ENCODE data around the gene VPS18. TPM values are rescaled to one million over a fixed set of nuclear protein-coding genes. Genes with fewer than 3 reads are reported as not detected.

The VPS18 gene
- total RNA-seq, 2 experiments from 2014 or later = 17.8 to 18.4 TPM

- peaks cover 37% of the 10 kb centered on the region for H3K36me3 Mint-ChIP-seq (ENCODE audit: low read depth)
Measured at GRCh38 chr15:40904552-40905201, 10.4 kb downstream of the VPS18 start.

GRCh38 chr15:40906091-40906990, 12.1 kb downstream of the VPS18 start:
- Mint-ChIP-seq H3K27me3 (ENCODE audit: low read depth) (no peaks in the 10 kb centered on the region), H3K4me1 (ENCODE audit: low read depth) (peaks cover 48% of the 10 kb centered on the region), H3K9me3 (ENCODE audit: insufficient read depth) (no peaks in the 10 kb centered on the region), H3K36me3 (ENCODE audit: low read depth) (peaks cover 27% of the 10 kb centered on the region), H3K4me3 (peak overlapping the region; percentile 71), H3K27ac (peak overlapping the region; percentile 70)
- ChIA-PET CTCF (interaction anchor here (0.6 to 9.1 kb wide), 27 partner anchors 9 to 284 kb away, joined by 3 to 176 read pairs (median 4); partner anchors contain the start of genes DLL4 and VPS18), POLR2A (no interaction called here)
- ATAC-seq = peak; percentile 81
- DNase-seq = peak; percentile 81

More at GRCh38 chr15:40904552-40905201, 10.4 kb downstream of the VPS18 start:
- DNase-seq (no peak), ATAC-seq (no peak)
- CTCF ChIA-PET = interaction anchor here (0.6 to 9.1 kb wide), 30 partner anchors 9 to 868 kb away, joined by 3 to 176 read pairs (median 5); partner anchors contain the start of genes CHAC1, DLL4, NUSAP1 and OIP5
- peaks cover 52% of the 10 kb centered on the region for H3K4me1 Mint-ChIP-seq (ENCODE audit: low read depth)
- H3K27me3 Mint-ChIP-seq (ENCODE audit: low read depth) = no peaks in the 10 kb centered on the region
- no peak overlapping the region for H3K4me3 Mint-ChIP-seq
- H3K9me3 Mint-ChIP-seq (ENCODE audit: insufficient read depth) = no peaks in the 10 kb centered on the region
- no peak overlapping the region for H3K27ac Mint-ChIP-seq
- POLR2A ChIA-PET = interaction anchor here (1.8 kb wide), 1 partner anchor 428 kb away, joined by 4 read pairs; the partner anchor contains the start of genes NUSAP1 and OIP5

GRCh38 chr15:40906991-40907802, 12.9 kb downstream of the VPS18 start:
- Mint-ChIP-seq H3K4me3 (peak overlapping the region; percentile 71), H3K9me3 (ENCODE audit: insufficient read depth) (no peaks in the 10 kb centered on the region), H3K36me3 (ENCODE audit: low read depth) (peaks cover 27% of the 10 kb centered on the region), H3K27me3 (ENCODE audit: low read depth) (no peaks in the 10 kb centered on the region), H3K4me1 (ENCODE audit: low read depth) (peaks cover 47% of the 10 kb centered on the region), H3K27ac (peak overlapping the region; percentile 70)
- DNase-seq = peak; percentile 58
- peak; percentile 29 for ATAC-seq
- POLR2A ChIA-PET = interaction anchor here (0.9 to 1.0 kb wide), 2 partner anchors 35 to 46 kb away, joined by 3 to 6 read pairs; partner anchors contain the start of gene CHAC1
- CTCF ChIA-PET = interaction anchor here (0.6 to 9.1 kb wide), 22 partner anchors 11 to 283 kb away, joined by 3 to 176 read pairs (median 4); partner anchors contain the start of genes DLL4 and VPS18

GRCh38 chr15:40908095-40908494, 13.8 kb downstream of the VPS18 start:
- Mint-ChIP-seq H3K27me3 (ENCODE audit: low read depth) (no peaks in the 10 kb centered on the region), H3K4me3 (no peak overlapping the region), H3K4me1 (ENCODE audit: low read depth) (peaks cover 41% of the 10 kb centered on the region), H3K36me3 (ENCODE audit: low read depth) (peaks cover 21% of the 10 kb centered on the region), H3K9me3 (ENCODE audit: insufficient read depth) (no peaks in the 10 kb centered on the region), H3K27ac (no peak overlapping the region)
- no peak for ATAC-seq
- ChIA-PET CTCF (interaction anchor here (1.0 to 9.1 kb wide), 8 partner anchors 12 to 278 kb away, joined by 3 to 176 read pairs (median 70); partner anchors contain the start of genes DLL4 and VPS18), POLR2A (interaction anchor here (1.0 kb wide), 1 partner anchor 34 kb away, joined by 3 read pairs; no protein-coding TSS in a partner anchor)
- no peak for DNase-seq

GRCh38 chr15:40909662-40910630, 15.7 kb downstream of the VPS18 start:
- Mint-ChIP-seq H3K27me3 (ENCODE audit: low read depth) (no peaks in the 10 kb centered on the region), H3K27ac (peak overlapping the region; percentile 30), H3K4me1 (ENCODE audit: low read depth) (peaks cover 23% of the 10 kb centered on the region), H3K4me3 (no peak overlapping the region), H3K9me3 (ENCODE audit: insufficient read depth) (no peaks in the 10 kb centered on the region), H3K36me3 (ENCODE audit: low read depth) (peaks cover 4% of the 10 kb centered on the region)
- ATAC-seq (no peak), DNase-seq (no peak)
- ChIA-PET CTCF (interaction anchor here (0.7 to 9.0 kb wide), 8 partner anchors 14 to 321 kb away, joined by 3 to 176 read pairs (median 6); partner anchors contain the start of genes CHP1, DLL4 and VPS18), POLR2A (no interaction called here)

- ATAC-seq (no peak), DNase-seq (no peak)
- Mint-ChIP-seq H3K9me3 (ENCODE audit: insufficient read depth) (no peaks in the 10 kb centered on the region), H3K27me3 (ENCODE audit: low read depth) (no peaks in the 10 kb centered on the region), H3K36me3 (ENCODE audit: low read depth) (no peaks in the 10 kb centered on the region), H3K4me3 (no peak overlapping the region), H3K4me1 (ENCODE audit: low read depth) (peaks cover 19% of the 10 kb centered on the region), H3K27ac (no peak overlapping the region)
- ChIA-PET POLR2A (no interaction called here), CTCF (interaction anchor here (0.6 to 2.7 kb wide), 7 partner anchors 8 to 83 kb away, joined by 3 to 10 read pairs (median 4); no protein-coding TSS in a partner anchor)
Measured at GRCh38 chr15:40911141-40911540, 16.9 kb downstream of the VPS18 start.

GRCh38 chr15:40911693-40912092, 17.4 kb downstream of the VPS18 start:
- H3K36me3 Mint-ChIP-seq (ENCODE audit: low read depth) = no peaks in the 10 kb centered on the region
- no peaks in the 10 kb centered on the region for H3K9me3 Mint-ChIP-seq (ENCODE audit: insufficient read depth)
- ChIA-PET POLR2A (no interaction called here), CTCF (interaction anchor here (0.6 to 2.7 kb wide), 7 partner anchors 9 to 84 kb away, joined by 3 to 10 read pairs (median 4); no protein-coding TSS in a partner anchor)
- no peaks in the 10 kb centered on the region for H3K27me3 Mint-ChIP-seq (ENCODE audit: low read depth)
- ATAC-seq = no peak
- no peak overlapping the region for H3K4me3 Mint-ChIP-seq
- no peak for DNase-seq
- H3K27ac Mint-ChIP-seq = peak overlapping the region; percentile 28
- peaks cover 16% of the 10 kb centered on the region for H3K4me1 Mint-ChIP-seq (ENCODE audit: low read depth)

GRCh38 chr15:40912478-40912877, 18.2 kb downstream of the VPS18 start:
- CTCF ChIA-PET = interaction anchor here (1.2 to 2.7 kb wide), 3 partner anchors 9 to 54 kb away, joined by 3 to 8 read pairs (median 4); no protein-coding TSS in a partner anchor
- DNase-seq (no peak), ATAC-seq (no peak)
- no peaks in the 10 kb centered on the region for H3K27me3 Mint-ChIP-seq (ENCODE audit: low read depth)
- H3K9me3 Mint-ChIP-seq (ENCODE audit: insufficient read depth) = no peaks in the 10 kb centered on the region
- POLR2A ChIA-PET = no interaction called here
- H3K4me1 Mint-ChIP-seq (ENCODE audit: low read depth) = peaks cover 8% of the 10 kb centered on the region
- no peak overlapping the region for H3K27ac Mint-ChIP-seq
- no peak overlapping the region for H3K4me3 Mint-ChIP-seq
- H3K36me3 Mint-ChIP-seq (ENCODE audit: low read depth) = no peaks in the 10 kb centered on the region

GRCh38 chr15:40914013-40914412, 19.8 kb downstream of the VPS18 start:
- CTCF ChIA-PET = no interaction called here
- H3K36me3 Mint-ChIP-seq (ENCODE audit: low read depth) = no peaks in the 10 kb centered on the region
- no peak overlapping the region for H3K4me3 Mint-ChIP-seq
- H3K27ac Mint-ChIP-seq = no peak overlapping the region
- DNase-seq (no peak), ATAC-seq (no peak)
- no peaks in the 10 kb centered on the region for H3K4me1 Mint-ChIP-seq (ENCODE audit: low read depth)
- H3K27me3 Mint-ChIP-seq (ENCODE audit: low read depth) = no peaks in the 10 kb centered on the region
- no peaks in the 10 kb centered on the region for H3K9me3 Mint-ChIP-seq (ENCODE audit: insufficient read depth)
- POLR2A ChIA-PET = no interaction called here

GRCh38 chr15:40914486-40914885, 20.2 kb downstream of the VPS18 start:
- Mint-ChIP-seq H3K4me3 (no peak overlapping the region), H3K27me3 (ENCODE audit: low read depth) (no peaks in the 10 kb centered on the region), H3K9me3 (ENCODE audit: insufficient read depth) (no peaks in the 10 kb centered on the region), H3K4me1 (ENCODE audit: low read depth) (no peaks in the 10 kb centered on the region), H3K36me3 (ENCODE audit: low read depth) (no peaks in the 10 kb centered on the region), H3K27ac (no peak overlapping the region)
- DNase-seq = no peak
- CTCF ChIA-PET = no interaction called here
- POLR2A ChIA-PET = no interaction called here
- no peak for ATAC-seq
